ENCODE results near the gene ZBTB47.

Gene ZBTB47

GRCh38 chr3:42665050-42665878, 11.8 kb downstream of the ZBTB47 start:
- H3K4me3 ChIP-seq (ENCODE audit: low read depth, low read length), result no peak overlapping the region
- DNase-seq (ENCODE audit: low read depth, low spot score), result no peak
- no peak for TF ChIP-seq CTCF (IDR thresholded peaks at IDR 0.05; ENCODE audit: insufficient read depth, low read length, missing control alignments)
- POLR2A ChIA-PET, result interaction anchor here (1.5 kb wide), 1 partner anchor 13 kb away, joined by 4 read pairs; no protein-coding TSS in a partner anchor
- CTCF ChIA-PET, result interaction anchor here (2.1 kb wide), 1 partner anchor 11 kb away, joined by 9 read pairs; the partner anchor contains the start of gene ZBTB47

- H3K4me3 ChIP-seq (ENCODE audit: low read depth, low read length), result no peak overlapping the region
- POLR2A ChIA-PET, result interaction anchor here (1.5 kb wide), 1 partner anchor 14 kb away, joined by 4 read pairs; no protein-coding TSS in a partner anchor
- CTCF ChIA-PET, result interaction anchor here (2.1 kb wide), 1 partner anchor 11 kb away, joined by 9 read pairs; the partner anchor contains the start of gene ZBTB47
- no peak for DNase-seq (ENCODE audit: low read depth, low spot score)
- no peak for TF ChIP-seq CTCF (IDR thresholded peaks at IDR 0.05; ENCODE audit: insufficient read depth, low read length, missing control alignments)
These were observed 12.5 kb downstream of the ZBTB47 start for GRCh38 chr3:42666022-42666421.

GRCh38 chr3:42666577-42666998, 13.1 kb downstream of the ZBTB47 start:
- CTCF ChIA-PET, result interaction anchor here (2.1 kb wide), 1 partner anchor 12 kb away, joined by 9 read pairs; the partner anchor contains the start of gene ZBTB47
- TF ChIP-seq CTCF (IDR thresholded peaks at IDR 0.05; ENCODE audit: insufficient read depth, low read length, missing control alignments), result no peak
- DNase-seq (ENCODE audit: low read depth, low spot score), result no peak
- H3K4me3 ChIP-seq (ENCODE audit: low read depth, low read length), result no peak overlapping the region
- POLR2A ChIA-PET, result no interaction called here

- CTCF ChIA-PET, result interaction anchor here (2.1 kb wide), 1 partner anchor 12 kb away, joined by 9 read pairs; the partner anchor contains the start of gene ZBTB47
- no peak for TF ChIP-seq CTCF (IDR thresholded peaks at IDR 0.05; ENCODE audit: insufficient read depth, low read length, missing control alignments)
- POLR2A ChIA-PET, result interaction anchor here (0.7 kb wide), 1 partner anchor 15 kb away, joined by 3 read pairs; no protein-coding TSS in a partner anchor
These were observed 13.6 kb downstream of the ZBTB47 start for GRCh38 chr3:42667096-42667522.

GRCh38 chr3:42667523-42668412, 14.3 kb downstream of the ZBTB47 start:
- ChIA-PET CTCF (no interaction called here), POLR2A (interaction anchor here (0.7 kb wide), 1 partner anchor 16 kb away, joined by 3 read pairs; no protein-coding TSS in a partner anchor)
- TF ChIP-seq CTCF (IDR thresholded peaks at IDR 0.05; ENCODE audit: insufficient read depth, low read length, missing control alignments), result no peak
- no peak for DNase-seq (ENCODE audit: low read depth, low spot score)
- no peak overlapping the region for H3K4me3 ChIP-seq (ENCODE audit: low read depth, low read length)

More at GRCh38 chr3:42667096-42667522, 13.6 kb downstream of the ZBTB47 start:
- DNase-seq (ENCODE audit: low read depth, low spot score), result no peak
- no peak overlapping the region for H3K4me3 ChIP-seq (ENCODE audit: low read depth, low read length)

Data from AG04449 (cell line).